ENCODE data around the gene ROPN1B. TPM values are rescaled to one million over a fixed set of nuclear protein-coding genes. Genes with fewer than 3 reads are reported as not detected.

Gene ROPN1B
- total RNA-seq, 4 donors from 2014 or later: not detected

DNA sequence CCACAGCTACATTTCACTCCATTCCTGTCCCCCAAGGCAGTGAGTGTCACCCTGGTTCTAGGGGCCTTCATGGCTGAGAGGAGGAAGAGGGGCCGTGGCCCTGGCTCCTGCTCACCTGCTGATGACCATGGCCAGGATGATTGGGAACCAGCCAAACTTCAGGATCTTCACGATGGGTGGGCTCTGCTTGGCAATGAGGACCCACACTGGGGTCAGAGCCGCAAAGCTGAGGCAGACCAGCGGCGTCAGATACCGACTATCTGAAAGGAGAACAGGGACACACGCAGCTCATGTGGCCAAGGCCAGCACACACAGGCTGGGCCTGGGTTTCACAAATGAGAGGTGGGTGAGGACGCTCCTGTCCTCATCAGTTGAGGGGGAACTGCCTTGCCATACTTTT lies 47.6 kb downstream of the ROPN1B start:
- Histone ChIP-seq H3K27me3 (no peaks in the 10 kb centered on the region), H3K4me3 (no peak overlapping the region), H3K36me3 (peaks cover 0 to 60% (median 0%) of the 10 kb centered on the region in 3 donors), H3K4me1 (peaks cover 0 to 11% (median 6%) of the 10 kb centered on the region in 3 donors), H3K9me3 (no peaks in the 10 kb centered on the region), H3K27ac (no peak overlapping the region)
- TF ChIP-seq POLR2A (IDR thresholded peaks at IDR 0.05): no peak
- TF ChIP-seq, protein P1, sequence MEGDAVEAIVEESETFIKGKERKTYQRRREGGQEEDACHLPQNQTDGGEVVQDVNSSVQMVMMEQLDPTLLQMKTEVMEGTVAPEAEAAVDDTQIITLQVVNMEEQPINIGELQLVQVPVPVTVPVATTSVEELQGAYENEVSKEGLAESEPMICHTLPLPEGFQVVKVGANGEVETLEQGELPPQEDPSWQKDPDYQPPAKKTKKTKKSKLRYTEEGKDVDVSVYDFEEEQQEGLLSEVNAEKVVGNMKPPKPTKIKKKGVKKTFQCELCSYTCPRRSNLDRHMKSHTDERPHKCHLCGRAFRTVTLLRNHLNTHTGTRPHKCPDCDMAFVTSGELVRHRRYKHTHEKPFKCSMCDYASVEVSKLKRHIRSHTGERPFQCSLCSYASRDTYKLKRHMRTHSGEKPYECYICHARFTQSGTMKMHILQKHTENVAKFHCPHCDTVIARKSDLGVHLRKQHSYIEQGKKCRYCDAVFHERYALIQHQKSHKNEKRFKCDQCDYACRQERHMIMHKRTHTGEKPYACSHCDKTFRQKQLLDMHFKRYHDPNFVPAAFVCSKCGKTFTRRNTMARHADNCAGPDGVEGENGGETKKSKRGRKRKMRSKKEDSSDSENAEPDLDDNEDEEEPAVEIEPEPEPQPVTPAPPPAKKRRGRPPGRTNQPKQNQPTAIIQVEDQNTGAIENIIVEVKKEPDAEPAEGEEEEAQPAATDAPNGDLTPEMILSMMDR (IDR thresholded peaks at IDR 0.05): no peak
- intact Hi-C loops (cut with DNase I): no loop called here
- no peak for DNase-seq
- WGBS, 2 donors: 90 to 96% methylated on average over 2 to 4 of the region's 8 CpGs

DNA sequence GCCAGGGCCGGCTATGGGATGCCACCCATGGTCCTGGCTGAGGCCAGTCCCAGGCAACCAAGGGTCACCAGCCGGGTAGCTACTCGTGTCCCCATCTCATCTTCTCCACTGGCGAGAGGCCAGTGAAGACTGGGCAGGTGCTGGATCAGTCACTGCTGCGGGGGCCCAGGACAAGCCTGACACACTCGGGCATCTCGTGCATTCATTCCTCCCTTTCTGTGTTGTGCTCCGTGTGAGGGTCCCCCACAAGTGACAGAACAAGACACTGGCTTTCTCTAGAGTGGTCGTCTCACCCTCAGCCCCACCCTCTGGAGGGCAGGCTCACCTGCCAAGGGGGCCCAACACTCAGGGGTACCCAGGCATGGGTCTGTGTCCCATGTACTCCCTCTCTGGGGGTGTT lies 48.4 kb downstream of the ROPN1B start:
- whole genome bisulfite sequencing, 2 donors: 83 to 95% methylated on average over 1 to 8 of the region's 9 CpGs

DNA sequence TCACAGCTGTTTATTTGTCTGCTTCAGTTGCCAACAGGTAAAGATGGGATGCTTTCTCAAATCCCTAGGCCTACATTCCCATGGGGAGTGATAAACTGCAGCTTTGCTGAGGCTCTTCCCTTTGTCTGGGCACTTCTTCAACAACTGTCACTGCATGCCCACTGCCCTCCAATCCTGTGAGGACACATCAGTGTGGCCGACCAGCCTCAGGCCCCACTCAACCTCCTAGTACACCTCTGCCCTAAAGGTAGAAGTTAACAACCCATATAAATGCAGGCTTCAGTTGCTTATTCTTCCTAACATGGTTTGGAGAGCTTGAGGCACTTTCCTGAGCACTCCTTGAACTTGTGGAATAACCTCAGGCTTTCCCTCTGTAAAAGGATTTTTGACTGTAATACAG lies 49.6 kb downstream of the ROPN1B start:
- no peaks in the 10 kb centered on the region for H3K9me3 ChIP-seq
- H3K36me3 ChIP-seq: peaks cover 0 to 56% (median 0%) of the 10 kb centered on the region in 3 donors
- H3K27me3 ChIP-seq: no peaks in the 10 kb centered on the region
- no peak for DNase-seq
- no peak overlapping the region for H3K27ac ChIP-seq
- intact Hi-C loops (cut with DNase I): no loop called here
- H3K4me1 ChIP-seq: peaks cover 0 to 11% (median 6%) of the 10 kb centered on the region in 3 donors
- no peak overlapping the region for H3K4me3 ChIP-seq
- 42 to 45% methylated on average over 1 of the region's 1 CpG for WGBS, 2 donors
- TF ChIP-seq, protein P1 (IDR thresholded peaks at IDR 0.05): no peak
- TF ChIP-seq POLR2A (IDR thresholded peaks at IDR 0.05): no peak

More for the DNA sequence above, 48.4 kb downstream of the ROPN1B start:
- H3K9me3 ChIP-seq: no peaks in the 10 kb centered on the region
- peaks cover 0 to 56% (median 0%) of the 10 kb centered on the region in 3 donors for H3K36me3 ChIP-seq
- TF ChIP-seq, protein P1 (IDR thresholded peaks at IDR 0.05): no peak
- no peak for TF ChIP-seq POLR2A (IDR thresholded peaks at IDR 0.05)
- H3K4me1 ChIP-seq: peaks cover 0 to 11% (median 6%) of the 10 kb centered on the region in 3 donors
- intact Hi-C loops (cut with DNase I): no loop called here
- H3K4me3 ChIP-seq: no peak overlapping the region
- H3K27ac ChIP-seq: no peak overlapping the region
- H3K27me3 ChIP-seq: no peaks in the 10 kb centered on the region
- DNase-seq: no peak

DNA sequence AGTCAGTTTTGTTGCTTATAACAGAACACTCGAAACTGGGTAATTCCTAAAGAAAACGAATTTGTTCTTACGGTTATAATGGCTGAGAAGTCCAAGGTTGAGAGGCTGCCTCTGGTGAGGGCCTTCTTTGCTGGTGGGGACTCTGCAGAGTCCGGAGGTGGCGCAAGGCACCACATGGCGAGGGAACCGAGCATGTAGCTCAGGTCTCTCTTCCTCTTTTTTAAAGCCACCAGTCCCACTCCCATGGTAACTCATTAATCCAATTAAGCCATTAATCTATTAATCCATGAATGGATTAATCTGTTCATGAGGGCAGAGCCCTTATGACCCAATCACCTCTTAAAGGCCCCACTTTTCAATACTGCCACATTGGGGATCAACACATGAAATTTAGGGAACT lies 50.0 kb downstream of the ROPN1B start:
- H3K4me1 ChIP-seq: peaks cover 0 to 9% (median 6%) of the 10 kb centered on the region in 3 donors
- no peak overlapping the region for H3K27ac ChIP-seq
- H3K9me3 ChIP-seq: no peaks in the 10 kb centered on the region
- H3K4me3 ChIP-seq: no peak overlapping the region
- peaks cover 0 to 57% (median 0%) of the 10 kb centered on the region in 3 donors for H3K36me3 ChIP-seq
- TF ChIP-seq, protein P1 (IDR thresholded peaks at IDR 0.05): no peak
- TF ChIP-seq POLR2A (IDR thresholded peaks at IDR 0.05): no peak
- WGBS, 2 donors: 88 to 89% methylated on average over 7 of the region's 7 CpGs
- intact Hi-C loops (cut with DNase I): no loop called here
- no peak for DNase-seq
- no peaks in the 10 kb centered on the region for H3K27me3 ChIP-seq

DNA sequence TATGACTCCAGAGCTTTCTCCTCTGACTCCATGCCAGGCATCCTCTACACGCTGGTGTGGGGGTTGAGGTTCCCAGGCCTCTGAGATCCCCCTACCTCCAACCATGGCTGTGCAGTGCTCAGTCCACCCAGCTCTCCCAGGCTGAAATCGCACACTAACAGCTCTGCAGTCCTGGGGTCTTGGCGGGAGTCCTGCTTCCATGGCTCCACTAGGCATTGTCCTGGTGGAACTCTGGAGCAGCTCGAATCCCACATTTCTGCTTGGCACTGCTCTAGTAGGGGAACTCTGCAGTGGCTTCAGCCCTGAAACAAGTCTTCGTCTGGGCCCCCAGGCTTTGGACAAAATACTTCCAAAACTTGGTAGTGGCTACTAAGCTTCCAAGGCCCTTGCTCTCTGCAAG lies 50.7 kb downstream of the ROPN1B start:
- Histone ChIP-seq H3K9me3 (no peaks in the 10 kb centered on the region), H3K4me3 (no peak overlapping the region), H3K4me1 (peaks cover 0 to 2% (median 0%) of the 10 kb centered on the region in 3 donors), H3K36me3 (peaks cover 0 to 57% (median 0%) of the 10 kb centered on the region in 3 donors), H3K27me3 (no peaks in the 10 kb centered on the region), H3K27ac (no peak overlapping the region)
- 100% methylated on average over 2 to 3 of the region's 5 CpGs for WGBS, 2 donors
- no peak for TF ChIP-seq POLR2A (IDR thresholded peaks at IDR 0.05)
- TF ChIP-seq, protein P1 (IDR thresholded peaks at IDR 0.05): no peak
- intact Hi-C loops (cut with DNase I): no loop called here
- DNase-seq: no peak

Data from esophagus squamous epithelium (tissue), 5 donors.